ENCODE measurements around the gene PAGR1.

PAGR1 gene

GRCh38 chr16:29837841-29838240, 21.9 kb downstream of the PAGR1 start:
- no peak for DNase-seq (ENCODE audit: low read depth)

- DNase-seq (ENCODE audit: low read depth) = no peak
Observed at GRCh38 chr16:29839822-29840221, 23.9 kb downstream of the PAGR1 start.

GRCh38 chr16:29840240-29840639, 24.3 kb downstream of the PAGR1 start:
- no peak for DNase-seq (ENCODE audit: low read depth)

GRCh38 chr16:29841631-29842030, 25.7 kb downstream of the PAGR1 start:
- no peak for DNase-seq (ENCODE audit: low read depth)

GRCh38 chr16:29842732-29843346, 26.9 kb downstream of the PAGR1 start:
- no peak for DNase-seq (ENCODE audit: low read depth)

- DNase-seq (ENCODE audit: low read depth) = no peak
Observed at GRCh38 chr16:29843931-29844330, 28.0 kb downstream of the PAGR1 start.

GRCh38 chr16:29844575-29845331, 28.8 kb downstream of the PAGR1 start:
- DNase-seq (ENCODE audit: low read depth) = no peak

- no peak for DNase-seq (ENCODE audit: low read depth)
Observed at GRCh38 chr16:29845656-29846055, 29.7 kb downstream of the PAGR1 start.

GRCh38 chr16:29848420-29849297, 32.7 kb downstream of the PAGR1 start:
- peak; percentile 60 for DNase-seq (ENCODE audit: low read depth)

GRCh38 chr16:29849505-29849904, 33.6 kb downstream of the PAGR1 start:
- no peak for DNase-seq (ENCODE audit: low read depth)

GRCh38 chr16:29850998-29851397, 35.0 kb downstream of the PAGR1 start:
- DNase-seq (ENCODE audit: low read depth) = no peak

GRCh38 chr16:29852654-29853053, 36.7 kb downstream of the PAGR1 start:
- DNase-seq (ENCODE audit: low read depth) = no peak

- no peak for DNase-seq (ENCODE audit: low read depth)
Observed at GRCh38 chr16:29854520-29855100, 38.7 kb downstream of the PAGR1 start.

GRCh38 chr16:29857133-29857760, 41.3 kb downstream of the PAGR1 start:
- no peak for DNase-seq (ENCODE audit: low read depth)

- no peak for DNase-seq (ENCODE audit: low read depth)
Observed at GRCh38 chr16:29858149-29858849, 42.3 kb downstream of the PAGR1 start.

- no peak for DNase-seq (ENCODE audit: low read depth)
Observed at GRCh38 chr16:29858974-29859373, 43.0 kb downstream of the PAGR1 start.

- DNase-seq (ENCODE audit: low read depth) = no peak
Observed at GRCh38 chr16:29860218-29860617, 44.3 kb downstream of the PAGR1 start.

- no peak for DNase-seq (ENCODE audit: low read depth)
Observed at GRCh38 chr16:29862383-29862883, 46.5 kb downstream of the PAGR1 start.

GRCh38 chr16:29862884-29863668, 47.1 kb downstream of the PAGR1 start, which contains the start of gene CDIPT:
TSS of gene CDIPT (minus strand) at chr16:29863226. CDS start at chr16:29862857, 369 bp downstream.
- peak; percentile 84 for DNase-seq (ENCODE audit: low read depth)

GRCh38 chr16:29863669-29863984, 47.7 kb downstream of the PAGR1 start:
- DNase-seq (ENCODE audit: low read depth) = no peak
